Thyroid gland (tissue), 4 donors: Measurements from ENCODE around the gene LRRC8E.

ENCODE experiments used
- POLR2A ChIP-seq, 2 donors: fragments of 450-650 bp; IDR thresholded peaks; one replicate each; pipeline ENCODE4 v1.6.1; 2017; ENCODE audit warnings: antibody characterized with exemption in 2 of 2, mild to moderate bottlenecking in 2 of 2, moderate library complexity in 1 of 2
- TF ChIP-seq, protein P1 (sequence below), 6 experiments: fragments of 200-600 bp in 3 of 6; fragments of 450-650 bp in 3 of 6; sonication (generic) in 3 of 6; IDR thresholded peaks; one replicate each; pipeline ENCODE4 v1.5.1; 2016 to 2019; ENCODE audit warnings: antibody characterized with exemption in 6 of 6, mild to moderate bottlenecking in 2 of 6, inconsistent platforms in 1 of 6, moderate library complexity in 1 of 6

DNA sequence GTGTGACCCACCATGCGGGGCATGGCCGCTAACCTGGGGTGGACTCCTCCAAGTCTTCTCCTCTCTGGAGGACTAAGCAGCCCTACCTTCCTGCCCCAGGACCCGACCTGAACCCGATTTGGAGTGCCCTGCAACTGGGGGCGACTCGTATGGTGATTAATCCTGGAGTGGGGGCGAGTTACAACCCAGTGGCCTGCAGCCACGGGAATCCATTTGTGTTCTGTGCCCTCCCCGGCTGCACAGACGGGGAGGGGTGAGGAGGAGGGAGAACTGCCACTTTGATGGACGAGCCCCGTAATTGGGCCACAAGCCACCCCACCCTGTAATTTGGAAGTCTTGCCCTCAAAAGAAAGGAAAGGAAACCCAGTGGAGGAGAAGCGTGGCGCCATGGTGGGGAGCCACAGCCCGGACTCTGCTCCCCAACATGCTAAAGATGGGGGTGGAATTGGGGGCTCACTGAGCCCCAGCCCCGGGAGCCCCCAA lies 32.2 kb upstream of the LRRC8E start:
- TF ChIP-seq, protein P1, sequence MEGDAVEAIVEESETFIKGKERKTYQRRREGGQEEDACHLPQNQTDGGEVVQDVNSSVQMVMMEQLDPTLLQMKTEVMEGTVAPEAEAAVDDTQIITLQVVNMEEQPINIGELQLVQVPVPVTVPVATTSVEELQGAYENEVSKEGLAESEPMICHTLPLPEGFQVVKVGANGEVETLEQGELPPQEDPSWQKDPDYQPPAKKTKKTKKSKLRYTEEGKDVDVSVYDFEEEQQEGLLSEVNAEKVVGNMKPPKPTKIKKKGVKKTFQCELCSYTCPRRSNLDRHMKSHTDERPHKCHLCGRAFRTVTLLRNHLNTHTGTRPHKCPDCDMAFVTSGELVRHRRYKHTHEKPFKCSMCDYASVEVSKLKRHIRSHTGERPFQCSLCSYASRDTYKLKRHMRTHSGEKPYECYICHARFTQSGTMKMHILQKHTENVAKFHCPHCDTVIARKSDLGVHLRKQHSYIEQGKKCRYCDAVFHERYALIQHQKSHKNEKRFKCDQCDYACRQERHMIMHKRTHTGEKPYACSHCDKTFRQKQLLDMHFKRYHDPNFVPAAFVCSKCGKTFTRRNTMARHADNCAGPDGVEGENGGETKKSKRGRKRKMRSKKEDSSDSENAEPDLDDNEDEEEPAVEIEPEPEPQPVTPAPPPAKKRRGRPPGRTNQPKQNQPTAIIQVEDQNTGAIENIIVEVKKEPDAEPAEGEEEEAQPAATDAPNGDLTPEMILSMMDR (IDR thresholded peaks at IDR 0.05) = no peak
- no peak for TF ChIP-seq POLR2A (IDR thresholded peaks at IDR 0.05)
